Common myeloid progenitor, CD34-positive (primary cell): ENCODE results near the gene TFF2.

Experiments used
- CTCF ChIA-PET: fragments of 350-600 bp; sonication (Branson Sonifier 250); formaldehyde crosslinking; loops from one replicate; lab custom pipeline; 2021; ENCODE audit warnings: antibody characterized with exemption; lab: Charles Lee
- POLR2A ChIA-PET: fragments of 350-600 bp; sonication (Branson Sonifier 250); formaldehyde crosslinking; loops from one replicate; lab custom pipeline; 2021; ENCODE audit warnings: antibody characterized with exemption; lab: Charles Lee
- DNase-seq, 3 donors: peaks; one replicate each; pipeline versions ENCODE4 v3.0.0 to v3.0.0-alpha.2; 2013
- H3K27ac ChIP-seq, 2 experiments: 1 replicate in 1 of 2; 2 replicates in 1 of 2; pipeline ENCODE4 v1.7.0; 2013; ENCODE audit warnings: inconsistent platforms in 2 of 2, low read length in 2 of 2, mild to moderate bottlenecking in 2 of 2, low read depth in 1 of 2, moderate library complexity in 1 of 2; ENCODE audit not compliant: severe bottlenecking in 2 of 2, insufficient read depth in 1 of 2, poor library complexity in 1 of 2
- H3K27me3 ChIP-seq, 5 experiments: replicated peaks in 2 of 5; 1 replicate in 3 of 5; 2 replicates in 2 of 5; pipeline versions ENCODE4 v1.6.1 to v1.7.0; 2013; ENCODE audit warnings: low read length in 4 of 5, mild to moderate bottlenecking in 2 of 5, moderate library complexity in 2 of 5, inconsistent platforms in 1 of 5; ENCODE audit not compliant: insufficient read depth in 5 of 5, control insufficient read depth in 4 of 5
- H3K36me3 ChIP-seq, 4 experiments: 1 replicate in 2 of 4; 2 replicates in 2 of 4; pipeline versions ENCODE4 v1.6.1 to v1.7.0; 2013; ENCODE audit warnings: low read length in 3 of 4, control low read depth in 1 of 4, mild to moderate bottlenecking in 1 of 4; ENCODE audit not compliant: control insufficient read depth in 4 of 4, insufficient read depth in 4 of 4
- H3K4me1 ChIP-seq, 4 experiments: 1 replicate in 3 of 4; 2 replicates in 1 of 4; pipeline versions ENCODE4 v1.6.1 to v1.7.1; 2013; ENCODE audit warnings: low read length in 3 of 4, mild to moderate bottlenecking in 3 of 4, control low read depth in 1 of 4, inconsistent platforms in 1 of 4, moderate library complexity in 1 of 4; ENCODE audit not compliant: control insufficient read depth in 4 of 4, insufficient read depth in 4 of 4; ENCODE audit errors: control extremely low read depth in 1 of 4
- H3K4me3 ChIP-seq, 7 experiments: 1 replicate in 4 of 7; 2 replicates in 3 of 7; pipeline versions ENCODE4 v1.5.1 to v1.7.0; 2013; ENCODE audit warnings: mild to moderate bottlenecking in 7 of 7, low read length in 6 of 7, moderate library complexity in 6 of 7, inconsistent platforms in 2 of 7, low read depth in 2 of 7, control low read depth in 1 of 7; ENCODE audit not compliant: insufficient read depth in 4 of 7, control insufficient read depth in 1 of 7; ENCODE audit errors: extremely low read depth in 1 of 7
- H3K9me3 ChIP-seq, 5 experiments: 1 replicate in 4 of 5; 2 replicates in 1 of 5; pipeline versions ENCODE4 v1.6.1 to v1.7.1; 2013; ENCODE audit warnings: low read length in 4 of 5, mild to moderate bottlenecking in 2 of 5, inconsistent platforms in 1 of 5, low read depth in 1 of 5, moderate library complexity in 1 of 5; ENCODE audit not compliant: control insufficient read depth in 4 of 5, insufficient read depth in 2 of 5; ENCODE audit errors: control extremely low read depth in 1 of 5
- WGBS: methylation state at CpG from one replicate; pipeline ENCODE4 v1.1.5; 2013; ENCODE audit not compliant: insufficient coverage; 5-methylcytosine and 5-hydroxymethylcytosine counted together

The TFF2 gene

DNA sequence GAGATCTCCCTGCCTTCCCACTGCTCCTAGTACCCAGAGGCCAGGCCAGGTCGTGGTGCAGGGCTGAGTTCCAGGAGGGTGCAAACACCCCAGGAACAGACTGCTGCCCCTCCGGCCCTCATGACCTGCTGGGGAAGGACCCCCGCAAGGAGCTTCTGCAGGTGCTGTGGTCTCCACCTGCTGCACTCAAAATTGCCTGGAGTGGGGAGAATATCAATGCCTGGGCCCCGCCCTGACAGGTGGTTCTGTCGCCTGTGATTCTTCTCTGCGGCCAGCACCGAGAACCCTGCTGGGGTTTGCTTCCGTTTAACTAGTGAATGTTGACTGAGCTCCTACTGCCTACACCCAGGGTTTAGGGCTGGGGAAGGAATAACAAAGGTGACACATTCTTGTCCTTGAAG, 33.5 kb downstream of the TFF2 start:
- Histone ChIP-seq H3K27me3 (no peaks in the 10 kb centered on the region), H3K4me3 (no peak overlapping the region), H3K4me1 (peaks cover 3 to 24% (median 13%) of the 10 kb centered on the region in 4 experiments), H3K27ac (no peak overlapping the region), H3K36me3 (no peaks in the 10 kb centered on the region), H3K9me3 (no peaks in the 10 kb centered on the region)
- no peak for DNase-seq
- CTCF ChIA-PET: interaction anchor here (4.2 kb wide), 1 partner anchor 8 kb away, joined by 30 read pairs; no protein-coding TSS in a partner anchor
- 96% methylated on average over 7 of the region's 8 CpGs for WGBS
- POLR2A ChIA-PET: interaction anchor here (0.6 kb wide), 1 partner anchor 8 kb away, joined by 3 read pairs; no protein-coding TSS in a partner anchor

DNA sequence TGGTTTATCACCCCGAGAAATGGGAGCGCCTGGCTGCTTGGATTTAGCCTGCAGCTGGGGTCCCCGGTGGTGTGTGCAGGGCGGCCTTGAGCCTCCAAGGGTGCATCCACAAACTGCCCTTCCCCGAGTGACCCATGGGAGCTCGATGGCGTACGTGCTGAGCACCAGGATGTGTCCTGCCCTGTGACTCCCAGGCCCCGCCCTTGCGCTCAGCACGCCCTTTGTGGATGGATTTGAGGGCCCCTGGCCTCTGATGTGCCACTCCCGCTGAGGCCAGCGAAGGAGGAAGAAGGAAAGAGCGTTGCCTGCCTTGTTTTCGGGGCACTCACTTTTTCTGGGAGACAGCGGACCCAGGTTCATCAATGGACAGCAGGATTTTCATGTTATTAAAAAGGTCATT, 33.9 kb downstream of the TFF2 start:
- Histone ChIP-seq H3K36me3 (no peaks in the 10 kb centered on the region), H3K9me3 (no peaks in the 10 kb centered on the region), H3K27me3 (no peaks in the 10 kb centered on the region), H3K4me1 (peaks cover 3 to 24% (median 13%) of the 10 kb centered on the region in 4 experiments), H3K4me3 (no peak overlapping the region), H3K27ac (no peak overlapping the region)
- 98% methylated on average over 16 of the region's 16 CpGs for WGBS
- DNase-seq: no peak
- ChIA-PET CTCF (interaction anchor here (1.3 to 4.2 kb wide), 2 partner anchors 7 to 21 kb away, joined by 3 to 30 read pairs; no protein-coding TSS in a partner anchor), POLR2A (no interaction called here)

- Histone ChIP-seq H3K4me3 (no peak within 1 kb of the TSS), H3K36me3 (no peaks in the 10 kb centered on the region), H3K9me3 (no peaks in the 10 kb centered on the region), H3K4me1 (peaks cover 3 to 26% (median 13%) of the 10 kb centered on the region in 4 experiments), H3K27me3 (no peaks in the 10 kb centered on the region), H3K27ac (no peak within 1 kb of the TSS)
- DNase-seq: no peak
- POLR2A ChIA-PET: no interaction called here
- CTCF ChIA-PET: interaction anchor here (1.1 to 1.3 kb wide), 2 partner anchors 20 to 22 kb away, joined by 3 to 4 read pairs; no protein-coding TSS in a partner anchor
- 96% methylated on average over 11 of the region's 15 CpGs for WGBS
These were observed 35.4 kb downstream of the TFF2 start, which contains the start of gene TFF3 for GRCh38 chr21:42315296-42315891. Gene TFF3, minus strand, starts transcription at chr21:42315409. Its CDS starts 35 bp downstream, at chr21:42315374.

DNA sequence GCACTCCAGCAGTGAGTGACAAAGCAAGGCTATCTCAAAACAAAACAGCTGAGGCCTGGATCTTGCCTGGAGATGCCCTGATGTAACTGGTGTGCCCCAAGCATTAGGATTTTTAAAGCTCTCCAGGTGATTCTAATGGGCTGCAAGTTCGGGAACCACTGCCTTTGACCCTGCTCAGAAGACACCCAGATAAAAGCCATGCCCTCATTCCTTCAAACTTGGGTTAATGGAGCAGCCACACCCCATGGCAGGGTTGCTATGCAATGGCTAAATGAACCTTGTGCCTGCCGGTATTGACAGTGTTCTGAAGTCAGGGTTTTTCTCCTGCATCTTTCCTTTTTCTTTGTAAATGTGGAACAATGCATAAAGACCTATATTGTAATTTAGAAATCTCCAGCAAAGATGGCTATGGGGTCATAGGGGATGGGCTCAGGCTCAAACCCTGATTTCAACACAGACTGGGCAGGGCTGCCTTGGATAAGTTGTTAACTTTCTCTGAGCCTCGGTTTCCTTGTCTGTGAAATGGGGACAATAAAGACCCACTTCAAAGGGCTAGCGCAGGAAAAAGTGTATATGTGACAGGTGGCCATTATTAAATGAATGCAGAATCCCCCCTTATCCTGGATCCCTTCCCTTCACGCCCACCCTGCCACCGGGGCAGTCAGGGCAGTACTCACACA, 36.0 kb downstream of the TFF2 start:
- Histone ChIP-seq H3K4me3 (no peak overlapping the region), H3K4me1 (peaks cover 3 to 26% (median 14%) of the 10 kb centered on the region in 4 experiments), H3K9me3 (no peaks in the 10 kb centered on the region), H3K27ac (no peak overlapping the region), H3K36me3 (no peaks in the 10 kb centered on the region), H3K27me3 (no peaks in the 10 kb centered on the region)
- 91% methylated on average over 2 of the region's 6 CpGs for whole genome bisulfite sequencing
- ChIA-PET POLR2A (no interaction called here), CTCF (interaction anchor here (1.0 to 1.6 kb wide), 6 partner anchors 17 to 135 kb away, joined by 4 read pairs; no protein-coding TSS in a partner anchor)
- no peak for DNase-seq

GRCh38 chr21:42313501-42313969, 37.3 kb downstream of the TFF2 start:
- H3K36me3 ChIP-seq: no peaks in the 10 kb centered on the region
- no peak overlapping the region for H3K4me3 ChIP-seq
- DNase-seq: no peak
- peaks cover 6 to 26% (median 18%) of the 10 kb centered on the region in 4 experiments for H3K4me1 ChIP-seq
- no peaks in the 10 kb centered on the region for H3K27me3 ChIP-seq
- no peaks in the 10 kb centered on the region for H3K9me3 ChIP-seq
- ChIA-PET POLR2A (no interaction called here), CTCF (interaction anchor here (1.0 to 1.6 kb wide), 4 partner anchors 18 to 136 kb away, joined by 4 read pairs; no protein-coding TSS in a partner anchor)
- WGBS: 91% methylated on average over 9 of the region's 13 CpGs
- H3K27ac ChIP-seq: no peak overlapping the region

DNA sequence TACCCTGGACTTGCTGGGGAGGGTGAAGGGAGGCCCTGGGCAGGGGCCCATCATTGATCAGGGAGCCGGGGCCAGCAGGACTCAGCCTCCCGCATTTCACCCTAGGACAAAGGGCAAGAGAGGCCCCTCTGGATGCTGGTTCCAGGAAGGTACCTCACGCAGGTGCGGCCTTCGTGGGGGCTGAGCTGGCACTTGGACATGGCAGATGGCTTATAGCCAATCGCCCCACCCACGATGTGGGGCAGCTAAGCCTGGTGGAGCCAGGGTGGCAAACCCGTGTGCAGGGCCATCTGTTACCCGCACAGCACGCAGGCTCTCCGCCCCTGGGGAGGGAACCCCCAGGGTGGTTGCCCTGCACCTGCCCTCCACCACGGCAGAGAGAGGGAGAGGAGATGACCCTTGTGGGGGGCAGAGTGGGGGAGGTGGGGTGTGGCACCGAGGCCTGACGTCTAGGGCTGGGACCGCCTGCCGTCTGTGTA, 38.1 kb downstream of the TFF2 start:
- Histone ChIP-seq H3K4me3 (no peak overlapping the region), H3K27ac (no peak overlapping the region), H3K4me1 (peaks cover 8 to 29% (median 26%) of the 10 kb centered on the region in 4 experiments), H3K9me3 (no peaks in the 10 kb centered on the region), H3K27me3 (no peaks in the 10 kb centered on the region), H3K36me3 (no peaks in the 10 kb centered on the region)
- POLR2A ChIA-PET: no interaction called here
- 97% methylated on average over 16 of the region's 16 CpGs for WGBS
- CTCF ChIA-PET: interaction anchor here (5.8 kb wide), 1 partner anchor 25 kb away, joined by 43 read pairs; no protein-coding TSS in a partner anchor
- no peak for DNase-seq
